Measurements from ENCODE around the gene NR2F1-AS1.

Gene NR2F1-AS1

DNA sequence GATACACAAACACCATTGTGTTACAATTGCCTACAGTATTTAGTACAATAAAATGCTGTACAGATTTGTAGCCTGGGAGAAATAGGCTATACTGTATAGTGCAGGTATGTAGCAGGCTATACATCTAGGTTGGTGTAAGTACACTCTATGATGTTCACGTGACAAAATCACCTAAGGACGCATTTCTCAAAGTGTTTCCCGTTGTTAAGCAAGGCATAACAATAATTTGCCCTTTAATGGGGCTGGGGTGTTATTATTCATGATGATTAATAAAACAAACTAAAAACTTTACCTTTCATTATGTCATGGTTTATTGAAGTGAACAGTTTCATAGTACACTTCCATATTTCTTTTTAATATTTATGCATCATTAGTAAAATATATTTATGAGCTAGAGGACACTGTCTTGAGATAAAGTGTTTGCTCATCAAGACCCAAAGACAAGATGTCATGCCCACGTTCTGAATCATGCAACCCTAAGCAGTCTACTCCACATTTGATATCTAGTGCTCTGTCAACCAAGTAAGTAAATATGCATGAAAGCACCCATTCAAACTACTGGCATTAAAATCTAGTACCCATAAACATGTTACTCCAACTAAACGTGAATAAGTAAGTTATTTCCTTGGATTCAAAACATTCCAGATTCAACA lies 220.5 kb downstream of the NR2F1-AS1 start:
- DNase-seq (ENCODE audit: extremely low read depth, insufficient read length) = no peak
- Histone ChIP-seq H3K27me3 (replicated peaks; ENCODE audit: control insufficient read depth, insufficient read depth, low read length) (no peaks in the 10 kb centered on the region), H3K36me3 (ENCODE audit: control insufficient read depth, insufficient read depth, low read length) (no peaks in the 10 kb centered on the region), H3K4me3 (replicated peaks; ENCODE audit: low read depth, low read length) (no peak overlapping the region)
- TF ChIP-seq, protein P1, sequence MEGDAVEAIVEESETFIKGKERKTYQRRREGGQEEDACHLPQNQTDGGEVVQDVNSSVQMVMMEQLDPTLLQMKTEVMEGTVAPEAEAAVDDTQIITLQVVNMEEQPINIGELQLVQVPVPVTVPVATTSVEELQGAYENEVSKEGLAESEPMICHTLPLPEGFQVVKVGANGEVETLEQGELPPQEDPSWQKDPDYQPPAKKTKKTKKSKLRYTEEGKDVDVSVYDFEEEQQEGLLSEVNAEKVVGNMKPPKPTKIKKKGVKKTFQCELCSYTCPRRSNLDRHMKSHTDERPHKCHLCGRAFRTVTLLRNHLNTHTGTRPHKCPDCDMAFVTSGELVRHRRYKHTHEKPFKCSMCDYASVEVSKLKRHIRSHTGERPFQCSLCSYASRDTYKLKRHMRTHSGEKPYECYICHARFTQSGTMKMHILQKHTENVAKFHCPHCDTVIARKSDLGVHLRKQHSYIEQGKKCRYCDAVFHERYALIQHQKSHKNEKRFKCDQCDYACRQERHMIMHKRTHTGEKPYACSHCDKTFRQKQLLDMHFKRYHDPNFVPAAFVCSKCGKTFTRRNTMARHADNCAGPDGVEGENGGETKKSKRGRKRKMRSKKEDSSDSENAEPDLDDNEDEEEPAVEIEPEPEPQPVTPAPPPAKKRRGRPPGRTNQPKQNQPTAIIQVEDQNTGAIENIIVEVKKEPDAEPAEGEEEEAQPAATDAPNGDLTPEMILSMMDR (IDR thresholded peaks at IDR 0.05; ENCODE audit: insufficient read depth, low read length, poor library complexity, severe bottlenecking) = no peak

DNA sequence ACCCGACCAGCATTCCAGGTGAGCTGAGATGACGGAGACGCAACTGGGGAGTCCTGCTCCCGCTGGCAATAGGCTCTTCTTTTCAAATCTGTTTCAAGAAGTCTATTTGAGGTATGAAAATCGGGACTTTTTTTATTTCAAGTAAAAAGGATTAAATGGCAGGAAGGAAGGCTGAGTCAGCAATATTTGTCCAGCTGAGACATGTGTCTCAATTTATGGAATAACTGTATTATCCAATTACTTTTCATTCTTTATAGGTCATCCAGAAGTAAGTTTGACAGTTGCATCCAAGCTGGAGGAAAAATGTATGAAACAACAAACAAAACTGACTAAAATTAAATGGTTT lies 221.1 kb downstream of the NR2F1-AS1 start:
- H3K4me3 ChIP-seq (replicated peaks; ENCODE audit: low read depth, low read length) = no peak overlapping the region
- H3K36me3 ChIP-seq (ENCODE audit: control insufficient read depth, insufficient read depth, low read length) = no peaks in the 10 kb centered on the region
- no peaks in the 10 kb centered on the region for H3K27me3 ChIP-seq (replicated peaks; ENCODE audit: control insufficient read depth, insufficient read depth, low read length)
- no peak for DNase-seq (ENCODE audit: extremely low read depth, insufficient read length)
- TF ChIP-seq, protein P1 (IDR thresholded peaks at IDR 0.05; ENCODE audit: insufficient read depth, low read length, poor library complexity, severe bottlenecking) = no peak

Data from GM06990 (cell line).